AG09319 (cell line): ENCODE results near the gene ABCA9.

Experiments
- DNase-seq: peaks from one replicate; pipeline ENCODE4 v3.0.0-alpha.2; 2010; ENCODE audit warnings: low read depth; ENCODE audit errors: extremely low read depth
- TF ChIP-seq, protein P1 (sequence below): IDR thresholded peaks from 2 replicates; pipeline ENCODE4 v1.5.1; 2011; ENCODE audit warnings: low read depth, mild to moderate bottlenecking, inconsistent platforms, low read length, moderate library complexity

ABCA9 gene

DNA sequence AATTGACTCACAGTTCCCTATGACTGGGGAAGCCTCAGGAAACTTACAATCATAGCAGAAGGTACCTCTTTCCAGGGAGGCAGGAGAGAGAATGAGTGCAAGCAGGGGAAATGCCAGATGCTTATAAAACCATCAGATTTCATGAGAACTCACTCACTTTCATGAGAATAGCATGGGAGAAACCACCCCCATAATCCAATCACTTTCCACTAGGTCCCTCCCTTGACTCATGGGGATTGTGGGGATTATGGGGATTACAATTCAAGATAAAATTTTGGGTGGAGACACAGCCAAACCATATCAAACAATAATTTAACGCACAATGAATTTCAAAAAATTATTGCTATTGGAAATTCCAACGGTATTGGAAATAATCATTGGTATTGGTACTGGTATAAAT is 15.1 kb downstream of the ABCA9 start:
- TF ChIP-seq, protein P1, sequence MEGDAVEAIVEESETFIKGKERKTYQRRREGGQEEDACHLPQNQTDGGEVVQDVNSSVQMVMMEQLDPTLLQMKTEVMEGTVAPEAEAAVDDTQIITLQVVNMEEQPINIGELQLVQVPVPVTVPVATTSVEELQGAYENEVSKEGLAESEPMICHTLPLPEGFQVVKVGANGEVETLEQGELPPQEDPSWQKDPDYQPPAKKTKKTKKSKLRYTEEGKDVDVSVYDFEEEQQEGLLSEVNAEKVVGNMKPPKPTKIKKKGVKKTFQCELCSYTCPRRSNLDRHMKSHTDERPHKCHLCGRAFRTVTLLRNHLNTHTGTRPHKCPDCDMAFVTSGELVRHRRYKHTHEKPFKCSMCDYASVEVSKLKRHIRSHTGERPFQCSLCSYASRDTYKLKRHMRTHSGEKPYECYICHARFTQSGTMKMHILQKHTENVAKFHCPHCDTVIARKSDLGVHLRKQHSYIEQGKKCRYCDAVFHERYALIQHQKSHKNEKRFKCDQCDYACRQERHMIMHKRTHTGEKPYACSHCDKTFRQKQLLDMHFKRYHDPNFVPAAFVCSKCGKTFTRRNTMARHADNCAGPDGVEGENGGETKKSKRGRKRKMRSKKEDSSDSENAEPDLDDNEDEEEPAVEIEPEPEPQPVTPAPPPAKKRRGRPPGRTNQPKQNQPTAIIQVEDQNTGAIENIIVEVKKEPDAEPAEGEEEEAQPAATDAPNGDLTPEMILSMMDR = no peak
- no peak for DNase-seq

DNA sequence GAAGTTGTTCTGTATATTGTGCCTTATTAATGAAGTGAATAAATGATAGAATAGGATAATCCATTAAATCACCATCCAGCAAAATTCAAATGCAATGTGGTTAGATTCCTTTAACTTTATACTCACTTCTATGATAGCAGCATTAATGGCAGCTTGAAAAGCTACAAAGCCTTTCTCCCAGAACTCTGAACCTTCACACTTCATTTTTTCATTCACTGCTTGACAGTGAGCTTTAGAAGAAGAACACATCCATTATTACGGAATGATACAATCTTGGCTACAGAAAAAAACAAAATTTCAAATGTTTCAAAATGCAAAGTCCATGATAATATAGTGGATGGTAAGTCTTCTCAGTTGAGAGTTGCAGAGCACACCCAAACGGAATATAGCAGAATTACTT is 16.4 kb downstream of the ABCA9 start:
- TF ChIP-seq, protein P1 = no peak
- no peak for DNase-seq

DNA sequence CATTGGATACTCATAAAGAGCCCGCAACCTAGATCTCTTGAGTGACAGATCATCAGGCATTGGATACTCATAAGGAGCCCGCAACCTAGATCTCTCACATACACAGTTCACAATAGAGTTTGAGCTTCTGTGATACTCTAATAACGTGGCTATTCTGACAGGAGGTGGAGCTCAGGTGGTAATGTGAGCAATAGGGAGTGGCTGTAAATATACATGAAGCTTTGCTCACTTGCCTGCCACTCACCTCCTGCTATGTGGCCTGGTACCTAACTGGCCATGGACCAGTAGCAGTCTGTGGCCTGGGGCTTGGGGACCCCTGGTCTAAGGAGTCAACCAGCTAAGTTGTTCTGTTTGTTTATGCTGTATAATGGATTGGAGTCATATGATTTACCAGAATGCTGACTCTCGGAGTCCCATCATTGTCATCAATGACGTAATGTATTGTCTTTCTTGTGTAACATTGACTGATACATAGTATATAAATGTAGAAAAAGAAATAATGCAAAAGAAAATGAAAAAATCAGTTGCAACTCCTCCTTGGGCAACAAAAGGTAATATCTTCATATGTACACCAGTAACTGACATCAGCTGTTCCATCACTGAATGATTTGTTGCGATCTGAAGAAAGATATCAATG is 17.5 kb downstream of the ABCA9 start:
- TF ChIP-seq, protein P1 = no peak
- no peak for DNase-seq

DNA sequence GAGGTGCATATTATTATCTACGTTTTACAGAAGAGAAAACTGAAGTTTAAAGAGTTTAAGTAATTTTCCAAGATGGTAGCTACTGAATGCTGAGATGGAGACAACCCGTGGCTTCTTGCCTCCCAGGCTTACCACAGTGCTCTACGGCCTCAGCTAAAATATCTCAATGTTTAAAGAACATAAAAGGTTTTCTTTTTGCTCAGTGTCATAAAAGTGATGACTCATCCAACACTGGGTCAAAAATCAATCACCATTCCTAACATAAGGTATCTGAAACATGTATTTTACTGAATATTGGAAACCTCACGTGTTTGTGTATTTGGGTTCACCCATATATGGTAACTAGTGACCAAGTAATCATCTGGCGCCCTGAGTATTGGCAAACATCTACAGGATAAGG is 18.4 kb downstream of the ABCA9 start:
- TF ChIP-seq, protein P1 = no peak
- no peak for DNase-seq

DNA sequence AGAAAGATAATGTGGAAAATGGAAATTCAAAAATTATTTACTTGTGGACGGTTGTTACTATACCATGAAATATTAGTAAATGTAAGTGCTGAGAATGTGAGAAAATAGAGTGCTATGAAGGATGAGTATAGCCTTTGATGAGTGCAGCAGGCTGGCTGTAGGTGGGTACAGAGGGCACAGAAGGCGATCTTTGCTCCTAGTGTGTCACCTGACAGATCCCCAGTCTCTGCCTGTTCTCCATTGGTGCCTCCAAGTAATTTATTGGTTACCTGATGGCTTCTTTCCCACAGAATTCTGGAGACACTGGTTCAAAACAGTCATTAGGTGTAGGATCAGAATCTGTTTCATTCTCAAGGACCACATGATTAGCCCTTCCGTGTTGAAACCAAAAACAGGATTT is 28.9 kb downstream of the ABCA9 start:
- TF ChIP-seq, protein P1 = no peak
- no peak for DNase-seq

DNA sequence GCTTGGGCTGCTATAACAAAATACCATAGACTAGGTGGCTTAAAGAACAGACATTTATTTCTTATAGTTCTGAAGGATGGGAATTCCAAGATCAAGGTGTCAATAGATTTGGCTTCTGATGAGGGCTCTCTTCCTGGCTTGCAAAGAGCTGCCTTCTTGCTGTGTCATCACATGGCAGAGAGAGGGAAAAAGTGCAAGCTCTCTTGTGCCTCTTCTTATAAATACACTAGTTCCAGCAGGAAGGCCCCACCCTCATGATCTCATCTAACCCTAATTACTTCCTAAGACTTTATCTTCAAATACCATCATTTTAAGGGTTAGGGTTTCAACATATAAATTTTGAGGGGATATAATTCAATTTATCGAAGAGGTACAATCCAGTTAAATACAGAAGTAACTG is 30.6 kb downstream of the ABCA9 start:
- TF ChIP-seq, protein P1 = no peak
- DNase-seq = no peak

DNA sequence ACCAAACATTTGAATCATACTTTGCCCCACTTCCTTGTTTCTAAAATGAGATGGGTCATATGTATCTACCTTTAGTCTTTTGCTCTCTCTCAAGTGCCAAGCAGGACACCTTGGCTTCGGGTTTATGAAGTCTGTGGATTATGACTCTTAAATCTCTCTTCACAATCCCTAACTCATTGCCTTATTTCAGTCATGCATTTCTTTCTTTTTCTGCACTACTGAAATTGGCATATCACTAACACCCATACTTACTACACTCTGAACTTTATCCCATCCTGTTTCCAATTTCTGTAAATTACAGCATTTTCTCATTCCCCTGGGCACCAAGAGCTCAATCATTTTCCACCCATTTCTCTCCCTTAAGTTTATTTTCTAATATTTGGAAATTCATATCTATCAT is 42.0 kb downstream of the ABCA9 start:
- DNase-seq = no peak
- TF ChIP-seq, protein P1 = no peak
